Fibroblast of mammary gland (primary cell): ENCODE data around the gene TMEM167B.

Source experiments
- DNase-seq: peaks from one replicate; pipeline ENCODE4 v3.0.0-alpha.2; 2010; ENCODE audit warnings: low read depth
- H3K4me3 ChIP-seq: 2 replicates; pipeline ENCODE4 v1.5.1; 2011; ENCODE audit warnings: low read depth, mild to moderate bottlenecking, low read length, moderate library complexity; ENCODE audit not compliant: control insufficient read depth
- TF ChIP-seq, protein P1 (sequence below): conservative IDR thresholded peaks from 2 replicates; pipeline ENCODE4 v1.5.1; 2011; ENCODE audit warnings: low read depth, low read length, inconsistent platforms; ENCODE audit not compliant: control insufficient read depth, insufficient read depth

TMEM167B gene

GRCh38 chr1:109065137-109065536 is 25.4 kb upstream of the TMEM167B start:
- TF ChIP-seq, protein P1, sequence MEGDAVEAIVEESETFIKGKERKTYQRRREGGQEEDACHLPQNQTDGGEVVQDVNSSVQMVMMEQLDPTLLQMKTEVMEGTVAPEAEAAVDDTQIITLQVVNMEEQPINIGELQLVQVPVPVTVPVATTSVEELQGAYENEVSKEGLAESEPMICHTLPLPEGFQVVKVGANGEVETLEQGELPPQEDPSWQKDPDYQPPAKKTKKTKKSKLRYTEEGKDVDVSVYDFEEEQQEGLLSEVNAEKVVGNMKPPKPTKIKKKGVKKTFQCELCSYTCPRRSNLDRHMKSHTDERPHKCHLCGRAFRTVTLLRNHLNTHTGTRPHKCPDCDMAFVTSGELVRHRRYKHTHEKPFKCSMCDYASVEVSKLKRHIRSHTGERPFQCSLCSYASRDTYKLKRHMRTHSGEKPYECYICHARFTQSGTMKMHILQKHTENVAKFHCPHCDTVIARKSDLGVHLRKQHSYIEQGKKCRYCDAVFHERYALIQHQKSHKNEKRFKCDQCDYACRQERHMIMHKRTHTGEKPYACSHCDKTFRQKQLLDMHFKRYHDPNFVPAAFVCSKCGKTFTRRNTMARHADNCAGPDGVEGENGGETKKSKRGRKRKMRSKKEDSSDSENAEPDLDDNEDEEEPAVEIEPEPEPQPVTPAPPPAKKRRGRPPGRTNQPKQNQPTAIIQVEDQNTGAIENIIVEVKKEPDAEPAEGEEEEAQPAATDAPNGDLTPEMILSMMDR: no peak
- DNase-seq: no peak
- no peak overlapping the region for H3K4me3 ChIP-seq

GRCh38 chr1:109067883-109068282 is 22.7 kb upstream of the TMEM167B start:
- DNase-seq: no peak
- TF ChIP-seq, protein P1: no peak
- no peak overlapping the region for H3K4me3 ChIP-seq

GRCh38 chr1:109069294-109069693 is 21.3 kb upstream of the TMEM167B start:
- TF ChIP-seq, protein P1: no peak
- H3K4me3 ChIP-seq: no peak overlapping the region
- no peak for DNase-seq

- DNase-seq: peak; percentile 93
- peak within 1 kb of the TSS; percentile 88 for H3K4me3 ChIP-seq
- TF ChIP-seq, protein P1: no peak
Observed at GRCh38 chr1:109075531-109076490, 14.8 kb upstream of the TMEM167B start, which contains the start of gene TAF13. Gene TAF13, minus strand, starts transcription at chr1:109076003. Its CDS starts 56 bp downstream, at chr1:109075947.

GRCh38 chr1:109078317-109078716 is 12.2 kb upstream of the TMEM167B start:
- TF ChIP-seq, protein P1: no peak
- DNase-seq: no peak
- H3K4me3 ChIP-seq: no peak overlapping the region

DNA sequence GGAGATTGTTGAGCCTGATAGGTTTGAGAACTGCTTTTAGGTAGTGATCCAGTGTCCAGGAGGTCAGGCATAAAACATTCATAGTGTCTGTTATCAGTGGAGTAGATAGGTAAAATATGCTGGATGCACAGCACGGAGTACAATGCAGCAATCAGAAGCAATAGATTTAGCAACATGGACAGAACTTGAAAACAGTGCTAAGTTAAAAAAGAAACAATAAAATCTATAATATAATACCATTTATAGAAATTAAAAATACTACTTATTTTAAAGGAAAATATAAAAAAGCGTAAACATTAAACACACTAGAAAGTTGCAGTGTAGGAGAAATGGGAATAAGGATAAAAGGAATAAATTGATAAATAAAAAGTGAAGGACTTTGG is 11.3 kb upstream of the TMEM167B start:
- no peak overlapping the region for H3K4me3 ChIP-seq
- TF ChIP-seq, protein P1: no peak
- no peak for DNase-seq
